Fibroblast of skin of scalp (primary cell): Measurements from ENCODE around the gene ACSM5. TPM values are rescaled to one million over a fixed set of nuclear protein-coding genes. Genes with fewer than 3 reads are reported as not detected.

Experiments
- DNase-seq: peaks from one replicate; pipeline ENCODE4 v3.0.0-alpha.2; 2013
- polyA plus RNA-seq, 2 experiments: library from polyadenylated mRNA; unstranded; fragments of 120-200 nt; gene quantifications; one replicate each; pipeline ENCODE4 v1.2.1, GENCODE V29; 2013; ENCODE audit not compliant: insufficient read length in 2 of 2

Gene ACSM5
- polyA plus RNA-seq (2013, experiment 1 of 2; ENCODE audit: insufficient read length): not detected
- not detected for polyA plus RNA-seq (2013, experiment 2 of 2; ENCODE audit: insufficient read length)

- DNase-seq: no peak
Measured at GRCh38 chr16:20409398-20410120, at the start of gene ACSM5. TSS of gene ACSM5 (plus strand) at chr16:20409534. CDS start at chr16:20411485, 1,951 bp downstream.

- DNase-seq: no peak
Measured at GRCh38 chr16:20359997-20360396, 49.3 kb upstream of the ACSM5 start.

GRCh38 chr16:20363191-20363590 lies 46.1 kb upstream of the ACSM5 start:
- DNase-seq: no peak

- DNase-seq: no peak
Measured at GRCh38 chr16:20364051-20364450, 45.3 kb upstream of the ACSM5 start.

GRCh38 chr16:20369452-20370054 lies 39.8 kb upstream of the ACSM5 start:
- DNase-seq: no peak

- DNase-seq: no peak
Measured at GRCh38 chr16:20372701-20373100, 36.6 kb upstream of the ACSM5 start.

GRCh38 chr16:20377181-20377580 lies 32.2 kb upstream of the ACSM5 start:
- DNase-seq: no peak

GRCh38 chr16:20380782-20381181 lies 28.6 kb upstream of the ACSM5 start:
- no peak for DNase-seq

- DNase-seq: no peak
Measured at GRCh38 chr16:20382202-20382948, 27.0 kb upstream of the ACSM5 start.

GRCh38 chr16:20383106-20384029 lies 26.0 kb upstream of the ACSM5 start:
- peak; percentile 49 for DNase-seq

- DNase-seq: peak; percentile 39
Measured at GRCh38 chr16:20385844-20386832, 23.2 kb upstream of the ACSM5 start.

- DNase-seq: no peak
Measured at GRCh38 chr16:20387978-20388377, 21.4 kb upstream of the ACSM5 start.

- DNase-seq: no peak
Measured at GRCh38 chr16:20388854-20389253, 20.5 kb upstream of the ACSM5 start.

GRCh38 chr16:20391045-20391444 lies 18.3 kb upstream of the ACSM5 start:
- DNase-seq: no peak

GRCh38 chr16:20393801-20394577 lies 15.3 kb upstream of the ACSM5 start:
- no peak for DNase-seq

GRCh38 chr16:20395946-20396345 lies 13.4 kb upstream of the ACSM5 start:
- DNase-seq: no peak

- no peak for DNase-seq
Measured at GRCh38 chr16:20396846-20397467, 12.4 kb upstream of the ACSM5 start.

GRCh38 chr16:20397468-20398074 lies 11.8 kb upstream of the ACSM5 start:
- no peak for DNase-seq

GRCh38 chr16:20398603-20399002 lies 10.7 kb upstream of the ACSM5 start:
- DNase-seq: no peak
